Erythroblast (primary cell): ENCODE data around the gene SCAMP4.
A peak's percentile ranks its signal among the peaks of the same experiment; 100 is the strongest.

Experiments
- DNase-seq, 2 experiments: peaks; one replicate each; lab custom pipeline; 2025; lab: John Stamatoyannopoulos, UW
- GATA1 ChIP-seq: IDR thresholded peaks from 2 replicates; pipeline ENCODE4 v1.6.1; 2011; ENCODE audit warnings: low read depth, mild to moderate bottlenecking, control low read depth, low read length, moderate library complexity
- POLR2A ChIP-seq: IDR thresholded peaks from 2 replicates; pipeline ENCODE4 v1.6.1; 2011; ENCODE audit warnings: mild to moderate bottlenecking, low read length

The SCAMP4 gene

DNA sequence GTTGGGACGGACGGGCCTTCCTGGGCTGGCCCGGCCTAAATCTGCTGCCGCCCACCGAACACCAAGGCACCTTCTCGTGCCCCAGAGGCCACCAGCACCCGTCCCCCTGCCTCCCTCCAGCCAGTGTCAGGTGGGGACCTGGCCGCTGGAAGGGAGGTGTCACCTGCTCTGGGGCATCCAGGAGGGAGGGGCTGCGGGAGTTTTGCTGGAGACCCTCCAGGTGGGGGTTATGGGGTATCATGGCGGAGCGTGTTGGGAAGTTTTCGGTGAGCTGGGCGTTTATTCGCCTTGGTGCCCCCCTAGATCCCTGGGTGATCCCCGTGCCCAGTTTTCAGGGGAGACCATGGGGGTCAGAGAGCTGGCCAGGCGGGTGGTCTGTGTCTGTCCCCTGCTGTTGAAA, 45.4 kb downstream of the SCAMP4 start:
- TF ChIP-seq GATA1 (no peak), POLR2A (no peak)

DNA sequence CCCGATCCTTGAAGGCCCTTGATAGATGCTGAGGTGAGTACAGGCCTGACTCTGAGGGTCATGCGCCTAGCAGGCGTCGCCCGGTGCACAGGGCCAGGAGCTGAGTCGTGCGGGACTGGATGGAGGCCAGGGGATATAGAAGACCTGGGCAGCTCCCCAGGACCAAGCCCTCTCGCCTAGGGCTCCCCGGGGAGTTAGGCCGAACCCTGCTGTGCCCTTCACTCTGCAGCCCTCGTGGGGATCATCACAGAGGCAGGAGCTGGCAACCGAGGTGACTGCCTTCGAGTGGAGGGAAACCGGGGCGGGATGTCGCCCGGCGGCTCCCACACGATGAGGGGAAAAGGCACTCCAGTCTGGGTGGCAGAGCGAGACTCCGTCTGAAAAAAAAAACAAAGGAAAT, 47.4 kb downstream of the SCAMP4 start:
- DNase-seq: peak; percentile 59 to 72

More for the DNA sequence above, 45.4 kb downstream of the SCAMP4 start:
- no peak for DNase-seq

GRCh38 chr19:1953037-1953436, 47.8 kb downstream of the SCAMP4 start:
- TF ChIP-seq GATA1: no peak
- TF ChIP-seq POLR2A: no peak
- no peak for DNase-seq

More for the DNA sequence above, 47.4 kb downstream of the SCAMP4 start:
- TF ChIP-seq GATA1: no peak
- no peak for TF ChIP-seq POLR2A

- DNase-seq: no peak
- TF ChIP-seq GATA1 (no peak), POLR2A (no peak)
These were observed 48.4 kb downstream of the SCAMP4 start for GRCh38 chr19:1953441-1954094.

DNA sequence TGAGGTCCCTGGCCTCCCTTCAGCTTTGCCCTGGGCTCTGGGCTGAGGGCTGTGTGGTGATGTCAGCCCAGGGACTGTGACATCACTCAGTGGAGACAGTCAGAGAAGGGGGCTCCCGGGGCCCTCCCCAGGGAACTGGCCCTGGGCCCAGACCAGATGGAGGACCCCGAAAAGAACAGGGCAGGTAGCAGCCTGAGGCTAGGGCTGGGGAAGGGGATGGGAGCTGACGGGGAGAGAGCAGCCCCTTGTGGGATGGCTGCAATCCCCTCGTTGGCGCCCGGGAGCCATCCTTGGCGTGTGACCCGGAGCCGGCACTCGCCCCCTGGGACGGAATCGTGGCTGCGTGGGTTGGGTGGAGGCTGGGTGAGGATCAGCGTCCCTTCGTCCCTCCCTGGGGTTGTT, 49.3 kb downstream of the SCAMP4 start:
- TF ChIP-seq GATA1 (no peak), POLR2A (no peak)
- DNase-seq: no peak

DNA sequence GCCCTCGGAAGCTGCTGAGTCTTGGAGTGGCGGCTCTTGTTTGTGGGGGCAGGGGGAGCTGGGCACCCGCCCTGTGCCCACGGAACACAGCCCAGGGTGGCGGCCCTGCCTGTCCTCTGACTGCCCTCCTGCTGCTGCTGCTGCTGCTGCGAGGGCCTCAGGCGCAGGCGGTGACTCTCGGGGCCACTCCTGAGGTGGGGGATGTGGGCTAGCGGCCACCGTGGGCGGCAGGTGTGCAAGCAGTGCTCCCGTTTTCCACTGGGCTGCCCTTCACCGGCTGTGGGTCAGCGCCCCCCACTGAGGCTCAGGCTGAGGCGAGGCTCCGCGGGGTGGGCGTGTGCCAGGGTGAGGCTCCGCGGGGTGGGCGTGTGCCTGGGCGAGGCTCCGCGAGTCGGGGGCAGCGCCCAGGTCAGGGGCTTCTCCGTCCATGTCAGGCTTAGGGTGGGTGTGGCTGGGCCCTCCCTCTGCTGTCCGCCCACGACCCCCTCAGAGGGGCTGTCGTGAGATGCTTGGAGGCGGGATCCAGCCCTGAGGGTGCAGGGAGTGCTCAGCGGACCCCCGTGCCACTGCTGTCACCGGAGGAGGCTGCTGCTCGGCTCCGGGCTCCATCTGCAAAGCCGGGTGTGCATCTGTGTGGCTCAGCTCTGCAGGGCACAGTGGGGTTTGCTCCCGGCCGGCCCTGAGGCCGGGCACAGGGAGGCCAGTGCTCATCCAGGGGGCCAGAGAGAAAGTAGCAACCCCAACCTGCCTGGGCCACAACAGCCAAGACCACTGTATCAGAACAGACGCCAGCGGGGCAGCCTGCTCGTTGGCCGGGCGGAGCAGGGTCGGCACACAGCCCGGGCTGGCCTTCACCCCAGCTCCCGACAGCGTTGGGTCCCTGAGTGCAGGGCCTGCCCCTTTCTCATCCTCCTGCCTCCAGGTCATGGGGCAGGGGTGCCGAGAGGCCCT, 50.2 kb downstream of the SCAMP4 start:
- no peak for DNase-seq
- TF ChIP-seq GATA1: no peak
- TF ChIP-seq POLR2A: no peak

GRCh38 chr19:1956122-1956494, 50.9 kb downstream of the SCAMP4 start:
- TF ChIP-seq POLR2A (no peak), GATA1 (no peak)
- no peak for DNase-seq

- TF ChIP-seq POLR2A: no peak
- no peak for TF ChIP-seq GATA1
- DNase-seq: no peak
These were observed 51.8 kb downstream of the SCAMP4 start for GRCh38 chr19:1956868-1957492.

- DNase-seq: no peak
- TF ChIP-seq GATA1 (no peak), POLR2A (no peak)
These were observed 52.5 kb downstream of the SCAMP4 start for GRCh38 chr19:1957562-1958248.

DNA sequence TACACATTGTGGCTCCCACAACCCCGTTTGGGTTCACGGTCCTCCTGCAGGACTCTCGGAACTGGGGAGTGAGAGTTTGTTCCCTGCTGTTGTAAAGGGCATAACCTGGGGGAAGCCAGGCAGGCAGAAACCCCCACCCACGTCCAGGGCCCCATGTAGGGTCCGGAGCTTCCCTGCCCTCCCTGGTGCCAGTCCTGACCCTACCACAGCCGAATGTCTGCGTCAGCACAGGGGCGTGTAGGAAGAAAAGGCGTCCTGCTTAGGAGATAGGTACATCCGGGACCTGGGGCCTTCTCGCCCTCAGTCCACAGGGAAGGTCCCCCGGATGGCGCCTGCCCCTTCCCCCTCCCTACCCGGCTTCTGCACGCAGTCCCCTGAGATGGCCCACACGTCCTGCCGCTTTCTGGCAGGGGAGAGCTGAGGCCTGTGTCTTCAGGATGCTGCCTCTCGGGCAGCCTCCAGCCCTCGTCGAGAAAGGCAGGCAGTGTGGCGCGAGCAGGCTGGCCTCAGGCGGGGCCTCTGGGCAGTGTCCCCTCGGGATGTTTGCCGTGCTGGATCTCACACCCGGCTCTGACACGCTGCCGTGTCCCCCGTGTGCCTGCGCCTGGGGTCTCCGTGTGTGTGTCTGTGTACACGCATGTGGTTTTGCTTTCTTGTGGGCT, 54.9 kb downstream of the SCAMP4 start:
- TF ChIP-seq POLR2A (no peak), GATA1 (no peak)
- DNase-seq: no peak

DNA sequence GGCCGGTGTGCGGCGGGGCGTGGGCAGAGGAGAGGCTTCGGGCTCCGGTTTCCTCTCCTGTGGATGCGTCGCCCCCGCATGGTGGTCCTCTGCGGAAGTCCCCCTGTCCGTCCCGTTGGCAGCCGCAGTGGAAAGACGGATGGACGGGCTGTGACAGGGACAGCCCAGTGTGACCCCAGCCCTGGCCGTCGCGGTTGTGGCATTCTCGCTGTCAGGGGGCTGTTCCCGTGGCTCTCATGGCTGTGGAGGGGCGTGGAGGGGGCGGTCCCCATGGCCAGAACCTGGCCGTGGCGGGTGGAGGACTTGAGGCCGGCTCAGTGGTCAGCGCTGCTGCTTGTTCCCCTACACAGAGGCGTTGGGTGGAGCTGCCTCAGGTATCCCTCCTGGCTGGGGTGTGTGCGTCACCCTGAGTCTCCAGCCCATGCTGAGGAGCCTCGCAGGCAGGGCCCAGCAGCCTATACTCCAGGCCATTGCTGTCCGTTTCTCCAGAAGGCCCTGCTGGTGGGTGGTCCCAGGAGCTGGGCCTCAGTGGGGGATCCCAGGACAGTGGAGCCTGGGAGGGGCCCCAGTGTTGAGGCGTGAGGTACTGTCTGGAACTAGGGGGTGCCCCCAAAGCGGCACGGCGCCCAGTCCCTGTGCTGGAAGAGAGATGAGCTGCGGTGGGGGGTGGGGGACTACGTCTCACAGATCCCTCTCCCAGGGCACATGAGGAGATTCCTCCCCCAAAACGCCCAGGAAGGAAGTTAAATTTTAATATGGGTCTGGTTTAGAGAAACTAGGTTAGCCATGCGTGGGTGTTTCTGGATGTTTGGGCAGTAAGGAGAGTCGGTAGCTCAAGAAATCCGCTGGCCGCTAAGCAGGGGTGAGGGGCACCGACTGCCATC, 56.0 kb downstream of the SCAMP4 start:
- TF ChIP-seq POLR2A: no peak
- no peak for TF ChIP-seq GATA1
- no peak for DNase-seq

DNA sequence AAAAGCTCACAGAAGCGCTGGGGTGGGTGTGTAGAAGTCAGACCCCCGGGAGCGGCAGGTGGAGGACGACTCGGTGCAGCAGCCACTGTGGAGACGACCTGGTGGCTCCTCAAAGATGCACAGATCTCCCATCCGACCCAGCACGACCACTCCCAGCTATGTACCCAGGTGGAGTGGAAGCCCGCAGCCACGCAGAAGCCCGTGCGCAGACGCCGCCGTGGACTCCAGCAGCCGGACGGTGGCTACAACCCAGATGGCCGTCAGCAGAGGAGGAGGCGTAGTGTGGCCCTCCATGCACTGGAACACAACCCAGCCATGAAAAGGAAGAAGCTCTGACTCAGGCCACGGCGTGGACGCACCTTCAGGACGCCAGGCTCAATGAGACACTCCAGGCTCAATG, 57.5 kb downstream of the SCAMP4 start:
- TF ChIP-seq POLR2A (no peak), GATA1 (no peak)
- DNase-seq: no peak
